MG63 (cell line): ENCODE results near the gene MEOX2. TPM values are rescaled to one million over a fixed set of nuclear protein-coding genes. Genes with fewer than 3 reads are reported as not detected.
A peak's percentile ranks its signal among the peaks of the same experiment; 100 is the strongest.

ENCODE experiments used
- DNase-seq: peaks from one replicate; pipeline ENCODE4 v3.0.0-alpha.2; 2020
- H3K27me3 ChIP-seq: fragments of 250-450 bp; sonication (Bioruptor Pico); 2 replicates; pipeline ENCODE4 v1.5.1; 2020; ENCODE audit warnings: mild to moderate bottlenecking, moderate library complexity
- H3K36me3 ChIP-seq: fragments of 250-450 bp; sonication (Bioruptor Pico); 2 replicates; pipeline ENCODE4 v1.5.1; 2020; ENCODE audit warnings: mild to moderate bottlenecking, moderate library complexity
- H3K4me3 ChIP-seq: fragments of 250-450 bp; sonication (Bioruptor Pico); 2 replicates; pipeline ENCODE4 v1.5.1; 2020; ENCODE audit warnings: mild to moderate bottlenecking, moderate library complexity
- H3K9me3 ChIP-seq: fragments of 250-450 bp; sonication (Bioruptor Pico); 2 replicates; pipeline ENCODE4 v1.5.1; 2020; ENCODE audit warnings: mild to moderate bottlenecking, moderate library complexity
- total RNA-seq: library from RNA; depleted of rRNA; stranded (reverse); fragments of >200 nt; shearing (Covaris generic); gene quantifications from 2 replicates; pipeline ENCODE4 v1.2.3, GENCODE V29; 2014; ENCODE audit warnings: low replicate concordance; rRNA removed

The MEOX2 gene
- total RNA-seq: not detected in 2 replicates

- H3K4me3 ChIP-seq: peak within 1 kb of the TSS; percentile 22; the same call in 1 of the 2 replicates
- H3K27me3 ChIP-seq: peaks cover 81% of the 10 kb centered on the region
- peak; percentile 56 for DNase-seq
- H3K36me3 ChIP-seq: no peaks in the 10 kb centered on the region
- H3K9me3 ChIP-seq: no peaks in the 10 kb centered on the region
These were observed at the start of gene MEOX2 for GRCh38 chr7:15686295-15686956. TSS of gene MEOX2 (minus strand) at chr7:15686683. CDS start at chr7:15686402, 281 bp downstream.

- no peak overlapping the region for H3K4me3 ChIP-seq
- no peak for DNase-seq
- no peaks in the 10 kb centered on the region for H3K9me3 ChIP-seq
- no peaks in the 10 kb centered on the region for H3K27me3 ChIP-seq
- no peaks in the 10 kb centered on the region for H3K36me3 ChIP-seq
These were observed 43.3 kb upstream of the MEOX2 start for GRCh38 chr7:15729746-15730145.

GRCh38 chr7:15725051-15725450, 38.6 kb upstream of the MEOX2 start:
- Histone ChIP-seq H3K27me3 (no peaks in the 10 kb centered on the region), H3K4me3 (no peak overlapping the region), H3K36me3 (no peaks in the 10 kb centered on the region), H3K9me3 (no peaks in the 10 kb centered on the region)
- no peak for DNase-seq

GRCh38 chr7:15723841-15724240, 37.4 kb upstream of the MEOX2 start:
- H3K9me3 ChIP-seq: no peaks in the 10 kb centered on the region
- DNase-seq: no peak
- H3K27me3 ChIP-seq: no peaks in the 10 kb centered on the region
- H3K4me3 ChIP-seq: no peak overlapping the region
- H3K36me3 ChIP-seq: no peaks in the 10 kb centered on the region

- Histone ChIP-seq H3K36me3 (no peaks in the 10 kb centered on the region), H3K4me3 (no peak overlapping the region), H3K9me3 (no peaks in the 10 kb centered on the region), H3K27me3 (no peaks in the 10 kb centered on the region)
- DNase-seq: peak; percentile 5
These were observed 34.5 kb upstream of the MEOX2 start for GRCh38 chr7:15720849-15721471.

- no peak for DNase-seq
These were observed 32.8 kb upstream of the MEOX2 start for GRCh38 chr7:15719311-15719710.

GRCh38 chr7:15715435-15715834, 29.0 kb upstream of the MEOX2 start:
- H3K4me3 ChIP-seq: no peak overlapping the region
- no peaks in the 10 kb centered on the region for H3K27me3 ChIP-seq
- DNase-seq: no peak
- H3K9me3 ChIP-seq: no peaks in the 10 kb centered on the region
- H3K36me3 ChIP-seq: no peaks in the 10 kb centered on the region

More at GRCh38 chr7:15719311-15719710, 32.8 kb upstream of the MEOX2 start:
- no peak overlapping the region for H3K4me3 ChIP-seq
- H3K27me3 ChIP-seq: no peaks in the 10 kb centered on the region
- no peaks in the 10 kb centered on the region for H3K36me3 ChIP-seq
- H3K9me3 ChIP-seq: no peaks in the 10 kb centered on the region

GRCh38 chr7:15709978-15710377, 23.5 kb upstream of the MEOX2 start:
- Histone ChIP-seq H3K4me3 (no peak overlapping the region), H3K36me3 (no peaks in the 10 kb centered on the region), H3K27me3 (no peaks in the 10 kb centered on the region), H3K9me3 (no peaks in the 10 kb centered on the region)
- DNase-seq: no peak

- no peaks in the 10 kb centered on the region for H3K9me3 ChIP-seq
- H3K27me3 ChIP-seq: no peaks in the 10 kb centered on the region
- H3K4me3 ChIP-seq: no peak overlapping the region
- no peaks in the 10 kb centered on the region for H3K36me3 ChIP-seq
- no peak for DNase-seq
These were observed 21.1 kb upstream of the MEOX2 start for GRCh38 chr7:15707570-15707969.

- H3K36me3 ChIP-seq: no peaks in the 10 kb centered on the region
These were observed 17.2 kb upstream of the MEOX2 start for GRCh38 chr7:15703732-15704131.

GRCh38 chr7:15692501-15693020, 6.1 kb upstream of the MEOX2 start:
- DNase-seq: no peak

More at GRCh38 chr7:15703732-15704131, 17.2 kb upstream of the MEOX2 start:
- DNase-seq: no peak
- no peak overlapping the region for H3K4me3 ChIP-seq
- H3K27me3 ChIP-seq: no peaks in the 10 kb centered on the region
- H3K9me3 ChIP-seq: no peaks in the 10 kb centered on the region

GRCh38 chr7:15688911-15689310, 2.4 kb upstream of the MEOX2 start:
- no peak overlapping the region for H3K4me3 ChIP-seq
- H3K27me3 ChIP-seq: peaks cover 66% of the 10 kb centered on the region

More at GRCh38 chr7:15692501-15693020, 6.1 kb upstream of the MEOX2 start:
- peaks cover 29% of the 10 kb centered on the region for H3K27me3 ChIP-seq
- H3K9me3 ChIP-seq: no peaks in the 10 kb centered on the region
- no peak overlapping the region for H3K4me3 ChIP-seq
- no peaks in the 10 kb centered on the region for H3K36me3 ChIP-seq

GRCh38 chr7:15688279-15688626, 1.8 kb upstream of the MEOX2 start:
- H3K4me3 ChIP-seq: no peak overlapping the region
- H3K9me3 ChIP-seq: no peaks in the 10 kb centered on the region
- peaks cover 72% of the 10 kb centered on the region for H3K27me3 ChIP-seq
- H3K36me3 ChIP-seq: no peaks in the 10 kb centered on the region
- no peak for DNase-seq

More at GRCh38 chr7:15688911-15689310, 2.4 kb upstream of the MEOX2 start:
- no peak for DNase-seq
- no peaks in the 10 kb centered on the region for H3K9me3 ChIP-seq
- H3K36me3 ChIP-seq: no peaks in the 10 kb centered on the region

- peaks cover 72% of the 10 kb centered on the region for H3K27me3 ChIP-seq
- H3K9me3 ChIP-seq: no peaks in the 10 kb centered on the region
- no peak for DNase-seq
- H3K4me3 ChIP-seq: no peak overlapping the region
- H3K36me3 ChIP-seq: no peaks in the 10 kb centered on the region
These were observed 1.2 kb upstream of the MEOX2 start for GRCh38 chr7:15687546-15688278.

GRCh38 chr7:15686957-15687545, 568 bp upstream of the MEOX2 start:
- Histone ChIP-seq H3K27me3 (peaks cover 75% of the 10 kb centered on the region), H3K36me3 (no peaks in the 10 kb centered on the region), H3K9me3 (no peaks in the 10 kb centered on the region), H3K4me3 (no peak overlapping the region; the same call in 1 of the 2 replicates)
- DNase-seq: no peak

- Histone ChIP-seq H3K9me3 (no peaks in the 10 kb centered on the region), H3K27me3 (peaks cover 86% of the 10 kb centered on the region)
- DNase-seq: peak; percentile 18
These were observed 857 bp downstream of the MEOX2 start for GRCh38 chr7:15685358-15686294.

More at GRCh38 chr7:15685358-15686294, 857 bp downstream of the MEOX2 start:
- H3K36me3 ChIP-seq: no peaks in the 10 kb centered on the region
- peak overlapping the region; percentile 22; the same call in 1 of the 2 replicates for H3K4me3 ChIP-seq
